PC-3 (cell line): ENCODE measurements around the gene CSMD2. TPM values are rescaled to one million over a fixed set of nuclear protein-coding genes. Genes with fewer than 3 reads are reported as not detected.

ENCODE experiments used
- ATAC-seq: fragments of 200-7000 bp; cut with Tn5 transposase; 2 replicates; pipeline ENCODE4 v1.9.1; 2020; ENCODE audit warnings: mild to moderate bottlenecking, moderate library complexity
- BruUV-seq: library from RNA; stranded (reverse); fragments of 400-500 nt; replicated peaks from 2 replicates; lab custom pipeline; 2021; lab: Mats Ljungman, UMichigan
- CTCF ChIA-PET: fragments of 300-600 bp; sonication (Branson Sonifier 250); formaldehyde crosslinking; loops from one replicate; lab custom pipeline; 2022; ENCODE audit warnings: antibody characterized with exemption; lab: Charles Lee
- POLR2A ChIA-PET: fragments of 300-600 bp; sonication (Branson Sonifier 250); formaldehyde crosslinking; loops from one replicate; lab custom pipeline; 2022; ENCODE audit warnings: antibody characterized with exemption; ENCODE audit not compliant: unreplicated experiment; lab: Charles Lee
- DNase-seq: peaks from one replicate; pipeline ENCODE4 v3.0.0-alpha.2; 2015
- H2AFZ ChIP-seq: fragments of 300-600 bp; sonication (generic); 2 replicates; pipeline ENCODE4 v1.6.0; 2016; ENCODE audit warnings: antibody characterized with exemption, low read length
- H3F3A ChIP-seq: fragments of 300-600 bp; sonication (generic); one replicate; pipeline ENCODE4 v1.6.0; 2017; ENCODE audit warnings: antibody characterized with exemption, low read length, control low read depth, mild to moderate bottlenecking; ENCODE audit not compliant: unreplicated experiment
- H3K27ac ChIP-seq: fragments of 300-600 bp; sonication (generic); 2 replicates; pipeline ENCODE4 v1.5.1; 2016; ENCODE audit warnings: mild to moderate bottlenecking, low read length
- H3K27me3 ChIP-seq: fragments of 300-600 bp; sonication (generic); 2 replicates; pipeline ENCODE4 v1.6.1; 2016; ENCODE audit warnings: low read length, mixed read lengths
- H3K36me3 ChIP-seq: fragments of 300-600 bp; sonication (generic); 2 replicates; pipeline ENCODE4 v1.6.1; 2016; ENCODE audit warnings: low read depth, mixed run types, low read length, mixed read lengths
- H3K4me1 ChIP-seq: fragments of 300-600 bp; sonication (generic); 2 replicates; pipeline ENCODE4 v1.5.1; 2016; ENCODE audit warnings: low read length; ENCODE audit not compliant: insufficient read depth
- H3K4me2 ChIP-seq: fragments of 300-600 bp; sonication (generic); 2 replicates; pipeline ENCODE4 v1.6.0; 2016; ENCODE audit warnings: low read length
- H3K4me3 ChIP-seq: fragments of 300-600 bp; sonication (generic); 2 replicates; pipeline ENCODE4 v1.5.1; 2016; ENCODE audit warnings: mild to moderate bottlenecking, low read length, mixed read lengths
- H3K79me2 ChIP-seq: fragments of 300-600 bp; sonication (generic); 2 replicates; pipeline ENCODE4 v1.6.1; 2017; ENCODE audit warnings: low read length, mixed read lengths
- H3K9ac ChIP-seq: fragments of 300-600 bp; sonication (generic); 2 replicates; pipeline ENCODE4 v1.6.0; 2016; ENCODE audit warnings: mild to moderate bottlenecking, low read length
- H3K9me2 ChIP-seq: fragments of 300-600 bp; sonication (generic); replicated peaks from 2 replicates; pipeline ENCODE4 v1.6.1; 2016; ENCODE audit warnings: mixed run types, low read length, mixed read lengths
- H3K9me3 ChIP-seq: fragments of 300-600 bp; sonication (generic); 2 replicates; pipeline ENCODE4 v1.6.1; 2016; ENCODE audit warnings: low read length, mixed read lengths
- H4K20me1 ChIP-seq: fragments of 300-600 bp; sonication (generic); 2 replicates; pipeline ENCODE4 v1.6.1; 2016; ENCODE audit warnings: low read length, mixed read lengths
- EZH2 ChIP-seq: fragments of 300-600 bp; sonication (generic); IDR thresholded peaks from one replicate; pipeline ENCODE4 v1.6.1; 2017; ENCODE audit warnings: antibody characterized with exemption, mild to moderate bottlenecking, low read length; ENCODE audit not compliant: unreplicated experiment
- EZH2phosphoT487 ChIP-seq: fragments of 300-600 bp; sonication (generic); IDR thresholded peaks from 2 replicates; pipeline ENCODE4 v1.6.1; 2018; ENCODE audit warnings: mild to moderate bottlenecking, antibody characterized with exemption, low read length, borderline replicate concordance
- intact Hi-C: fragments of 100-400 bp; cut with micrococcal nuclease; formaldehyde crosslinking; loops from 2 replicates; pipeline ENCODE4 v1.9.0; 2023
- total RNA-seq: library from RNA; depleted of rRNA; stranded (reverse); fragments of >200 nt; gene quantifications from 2 replicates; pipeline ENCODE4 v1.2.3, GENCODE V29; 2014
- TF ChIP-seq, protein P1 (sequence below): fragments of 300-600 bp; sonication (generic); conservative IDR thresholded peaks from 2 replicates; pipeline ENCODE4 v1.5.1; 2017; ENCODE audit warnings: antibody characterized with exemption, low read depth, mild to moderate bottlenecking, low read length

Gene CSMD2
- total RNA-seq, 1 experiment from 2014 or later: not detected

DNA sequence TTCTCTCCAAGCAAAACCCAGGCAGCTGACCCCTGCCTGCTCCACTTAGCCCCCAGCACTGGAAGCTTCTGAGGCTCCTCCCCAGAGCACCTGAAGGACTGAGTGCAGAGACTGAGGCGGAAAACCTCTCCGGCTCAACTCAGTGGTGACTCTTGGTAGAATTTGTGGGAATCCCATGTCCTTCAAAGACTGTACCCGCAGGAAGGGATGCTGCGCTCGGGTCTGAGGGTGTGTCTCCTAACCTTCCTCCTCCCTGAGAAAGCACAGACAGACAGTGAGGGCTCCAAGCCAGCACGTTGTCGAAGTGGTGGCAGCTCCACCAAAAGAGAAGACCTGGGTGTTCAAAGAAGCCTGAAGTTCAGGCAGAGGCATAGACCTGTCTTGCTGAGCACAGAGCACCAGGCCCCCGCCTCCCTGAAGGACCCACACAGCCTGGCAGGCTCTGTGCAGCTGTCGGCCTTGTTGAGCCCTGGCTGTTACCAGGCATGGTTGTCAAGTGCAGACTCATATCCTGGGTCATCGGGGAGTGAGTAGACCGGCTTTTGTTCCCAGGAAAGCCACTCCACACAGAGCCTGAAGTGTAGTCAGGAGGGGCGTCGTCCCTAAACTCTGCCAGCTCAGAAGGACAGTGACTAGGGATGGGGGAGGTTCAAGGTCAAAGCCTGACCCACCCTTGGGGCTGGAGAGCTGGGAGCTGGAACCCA, 36.7 kb downstream of the CSMD2 start:
- Histone ChIP-seq H3K79me2 (no peaks in the 10 kb centered on the region), H3K4me3 (no peak overlapping the region), H3K27ac (no peak overlapping the region), H3K9me3 (no peaks in the 10 kb centered on the region), H3K9me2 (no peaks in the 10 kb centered on the region), H3K4me1 (no peaks in the 10 kb centered on the region), H3F3A (no peaks in the 10 kb centered on the region), H2AFZ (no peak overlapping the region), H3K27me3 (no peaks in the 10 kb centered on the region), H4K20me1 (no peaks in the 10 kb centered on the region), H3K9ac (no peak overlapping the region), H3K36me3 (no peaks in the 10 kb centered on the region), H3K4me2 (no peak overlapping the region)
- intact Hi-C loops: no loop called here
- no peak for ATAC-seq
- TF ChIP-seq EZH2 (no peak), EZH2phosphoT487 (no peak)
- TF ChIP-seq, protein P1, sequence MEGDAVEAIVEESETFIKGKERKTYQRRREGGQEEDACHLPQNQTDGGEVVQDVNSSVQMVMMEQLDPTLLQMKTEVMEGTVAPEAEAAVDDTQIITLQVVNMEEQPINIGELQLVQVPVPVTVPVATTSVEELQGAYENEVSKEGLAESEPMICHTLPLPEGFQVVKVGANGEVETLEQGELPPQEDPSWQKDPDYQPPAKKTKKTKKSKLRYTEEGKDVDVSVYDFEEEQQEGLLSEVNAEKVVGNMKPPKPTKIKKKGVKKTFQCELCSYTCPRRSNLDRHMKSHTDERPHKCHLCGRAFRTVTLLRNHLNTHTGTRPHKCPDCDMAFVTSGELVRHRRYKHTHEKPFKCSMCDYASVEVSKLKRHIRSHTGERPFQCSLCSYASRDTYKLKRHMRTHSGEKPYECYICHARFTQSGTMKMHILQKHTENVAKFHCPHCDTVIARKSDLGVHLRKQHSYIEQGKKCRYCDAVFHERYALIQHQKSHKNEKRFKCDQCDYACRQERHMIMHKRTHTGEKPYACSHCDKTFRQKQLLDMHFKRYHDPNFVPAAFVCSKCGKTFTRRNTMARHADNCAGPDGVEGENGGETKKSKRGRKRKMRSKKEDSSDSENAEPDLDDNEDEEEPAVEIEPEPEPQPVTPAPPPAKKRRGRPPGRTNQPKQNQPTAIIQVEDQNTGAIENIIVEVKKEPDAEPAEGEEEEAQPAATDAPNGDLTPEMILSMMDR: no peak
- BruUV-seq: no TSS peak
- CTCF ChIA-PET: no interaction called here
- POLR2A ChIA-PET: no interaction called here
- no peak for DNase-seq

DNA sequence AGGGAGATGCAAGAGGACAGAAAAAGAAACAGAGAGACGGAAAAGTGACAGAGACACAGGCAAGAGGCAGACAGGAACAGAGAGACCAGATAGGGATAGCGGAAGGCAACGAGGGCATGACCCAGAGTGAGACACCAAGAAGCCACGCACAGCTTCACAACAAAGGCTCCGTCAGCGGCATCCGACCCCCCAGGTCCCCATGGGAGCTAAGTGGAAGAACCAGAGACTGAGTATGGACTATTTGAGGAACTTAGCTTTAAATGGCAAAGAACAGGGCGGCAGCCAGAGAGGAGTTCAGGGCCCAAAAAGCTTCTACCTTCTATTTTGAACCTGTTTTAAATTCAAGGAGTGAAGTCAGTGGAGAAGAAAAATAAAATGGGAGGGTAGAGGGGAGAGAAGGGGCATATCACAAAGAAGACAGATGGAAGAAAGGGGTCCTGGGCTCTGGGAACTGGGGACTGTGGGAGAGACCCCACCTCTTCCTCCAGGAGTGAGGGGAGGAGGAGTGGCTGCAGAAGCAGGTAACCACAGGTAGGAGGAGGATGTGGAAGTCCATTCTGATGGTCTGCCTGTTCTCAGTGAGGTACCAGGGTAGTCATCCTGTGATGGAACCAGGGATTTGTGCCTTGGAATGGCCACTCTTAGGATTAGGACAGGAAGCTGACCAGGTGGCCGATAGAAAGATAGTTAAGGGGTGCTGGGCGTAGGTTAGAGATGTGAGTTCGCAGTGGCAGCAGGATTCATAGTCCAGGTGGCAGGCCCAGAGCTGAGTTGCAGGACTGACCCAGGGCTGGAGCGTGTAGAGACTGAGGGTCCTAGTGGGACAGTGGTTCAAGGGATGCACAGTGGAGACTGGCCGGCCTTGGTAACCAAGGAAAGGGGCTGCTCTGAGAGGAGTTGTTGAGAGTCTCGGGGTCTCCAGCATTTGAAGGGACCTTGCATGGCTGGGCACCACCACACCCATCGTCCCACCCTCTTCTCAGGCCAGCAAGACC, 37.7 kb downstream of the CSMD2 start:
- no peaks in the 10 kb centered on the region for H3K79me2 ChIP-seq
- CTCF ChIA-PET: interaction anchor here (0.6 kb wide), 1 partner anchor 12 kb away, joined by 3 read pairs; no protein-coding TSS in a partner anchor

More for the DNA sequence above, 37.7 kb downstream of the CSMD2 start:
- Histone ChIP-seq H3K36me3 (no peaks in the 10 kb centered on the region), H3K4me3 (no peak overlapping the region), H3K27me3 (no peaks in the 10 kb centered on the region), H3K9me3 (no peaks in the 10 kb centered on the region), H3K4me1 (no peaks in the 10 kb centered on the region), H4K20me1 (no peaks in the 10 kb centered on the region), H3K4me2 (no peak overlapping the region), H3K27ac (no peak overlapping the region), H3K9me2 (no peaks in the 10 kb centered on the region), H2AFZ (no peak overlapping the region), H3K9ac (no peak overlapping the region), H3F3A (no peaks in the 10 kb centered on the region)
- ATAC-seq (no peak), DNase-seq (no peak)
- no TSS peak for BruUV-seq
- POLR2A ChIA-PET: no interaction called here
- intact Hi-C loops: no loop called here
- TF ChIP-seq EZH2 (no peak), EZH2phosphoT487 (no peak)
- TF ChIP-seq, protein P1: no peak
